Left cardiac atrium (tissue), 4 donors: ENCODE measurements around the gene CTTNBP2. TPM values are rescaled to one million over a fixed set of nuclear protein-coding genes. Genes with fewer than 3 reads are reported as not detected.
A peak's percentile ranks its signal among the peaks of the same experiment; 100 is the strongest.

Experiments used
- ATAC-seq, 2 donors: fragments of 200-7000 bp; cut with Tn5 transposase; one replicate each; pipeline ENCODE4 v1.9.1; 2020; ENCODE audit warnings: mild to moderate bottlenecking in 2 of 2, moderate library complexity in 2 of 2
- DNase-seq: peaks from one replicate; pipeline ENCODE4 v3.0.0-alpha.2; 2020
- intact Hi-C, 2 donors: fragments of 100-400 bp; cut with DNase I; formaldehyde crosslinking; loops; one replicate each; pipeline versions ENCODE4 v1.14.1 to v1.15.1; 2022 to 2023
- total RNA-seq, 2 donors: library from RNA; stranded (reverse); fragmentation: NEBNext Ultra II Directional; extraction: Animal tissue kit (Norgen Biotek cat#: 25700); gene quantifications; one replicate each; pipeline ENCODE4 v1.2.1, GENCODE V29; 2021
- donor health status: DM: no; HTN: yes; CAD: no.
- donor health status: DM: no; HTN: yes; CAD: no; lungs with severe emphysema.
- donor health status: DM: yes; HTN: yes; CAD: no.
- donor health status: Dilated cardiomyopathy.

Gene CTTNBP2
- total RNA-seq, 2 donors from 2014 or later: 4.3 to 7.0 TPM

- DNase-seq (peak; percentile 38), ATAC-seq (peak; percentile 73 to 78)
- intact Hi-C loops: loop anchor here (5.0 to 10.0 kb wide), 2 partner anchors 118 to 140 kb away; no protein-coding TSS in a partner anchor
These were observed 506 bp downstream of the CTTNBP2 start for GRCh38 chr7:117872561-117873309.

- DNase-seq (peak; percentile 23), ATAC-seq (peak; percentile 29 to 66)
- intact Hi-C loops: loop anchor here (5.0 to 10.0 kb wide), 2 partner anchors 117 to 140 kb away; no protein-coding TSS in a partner anchor
These were observed 1.3 kb downstream of the CTTNBP2 start for GRCh38 chr7:117871778-117872538.

- intact Hi-C loops: loop anchor here (5.0 to 10.0 kb wide), 2 partner anchors 117 to 139 kb away; no protein-coding TSS in a partner anchor
- no peak for ATAC-seq
- no peak for DNase-seq
These were observed 1.9 kb downstream of the CTTNBP2 start for GRCh38 chr7:117871401-117871777.

- ATAC-seq: no peak
These were observed 2.7 kb downstream of the CTTNBP2 start for GRCh38 chr7:117870448-117871130.

GRCh38 chr7:117869374-117869773, 3.9 kb downstream of the CTTNBP2 start:
- intact Hi-C loops: no loop called here

More at GRCh38 chr7:117870448-117871130, 2.7 kb downstream of the CTTNBP2 start:
- DNase-seq: no peak
- intact Hi-C loops: loop anchor here (5.0 to 10.0 kb wide), 2 partner anchors 116 to 138 kb away; no protein-coding TSS in a partner anchor

GRCh38 chr7:117863618-117864017, 9.6 kb downstream of the CTTNBP2 start:
- DNase-seq: no peak
- intact Hi-C loops: no loop called here
- ATAC-seq: no peak

More at GRCh38 chr7:117869374-117869773, 3.9 kb downstream of the CTTNBP2 start:
- DNase-seq: no peak
- no peak for ATAC-seq

GRCh38 chr7:117862378-117862777, 10.9 kb downstream of the CTTNBP2 start:
- intact Hi-C loops: no loop called here
- ATAC-seq (no peak), DNase-seq (no peak)

- DNase-seq (no peak), ATAC-seq (no peak)
- intact Hi-C loops: no loop called here
These were observed 13.9 kb downstream of the CTTNBP2 start for GRCh38 chr7:117859246-117859812.

GRCh38 chr7:117858712-117859111, 14.5 kb downstream of the CTTNBP2 start:
- DNase-seq: no peak
- intact Hi-C loops: no loop called here
- no peak for ATAC-seq

GRCh38 chr7:117857718-117858117, 15.5 kb downstream of the CTTNBP2 start:
- intact Hi-C loops: no loop called here
- no peak for ATAC-seq
- DNase-seq: no peak

GRCh38 chr7:117856196-117856595, 17.0 kb downstream of the CTTNBP2 start:
- DNase-seq (no peak), ATAC-seq (no peak)
- intact Hi-C loops: no loop called here

GRCh38 chr7:117854186-117854585, 19.1 kb downstream of the CTTNBP2 start:
- intact Hi-C loops: no loop called here
- no peak for ATAC-seq
- no peak for DNase-seq

- ATAC-seq: no peak
- intact Hi-C loops: no loop called here
- DNase-seq: no peak
These were observed 24.3 kb downstream of the CTTNBP2 start for GRCh38 chr7:117848941-117849340.

GRCh38 chr7:117844678-117845077, 28.6 kb downstream of the CTTNBP2 start:
- DNase-seq: no peak
- intact Hi-C loops: no loop called here
- no peak for ATAC-seq

- DNase-seq: no peak
- no peak for ATAC-seq
- intact Hi-C loops: no loop called here
These were observed 31.6 kb downstream of the CTTNBP2 start for GRCh38 chr7:117841611-117842010.

GRCh38 chr7:117841011-117841410, 32.2 kb downstream of the CTTNBP2 start:
- intact Hi-C loops: no loop called here
- ATAC-seq: no peak
- DNase-seq: no peak

GRCh38 chr7:117839507-117839906, 33.7 kb downstream of the CTTNBP2 start:
- ATAC-seq (no peak), DNase-seq (no peak)
- intact Hi-C loops: no loop called here

GRCh38 chr7:117837841-117838240, 35.4 kb downstream of the CTTNBP2 start:
- no peak for DNase-seq
- no peak for ATAC-seq
- intact Hi-C loops: no loop called here

GRCh38 chr7:117835016-117835664, 38.1 kb downstream of the CTTNBP2 start:
- peak; percentile 33 to 41 for ATAC-seq
- intact Hi-C loops: no loop called here

More at GRCh38 chr7:117835016-117835664, 38.1 kb downstream of the CTTNBP2 start:
- DNase-seq: no peak
